GM12891 (cell line): ENCODE data around the gene SFXN1.

ENCODE experiments used
- POLR2A ChIP-seq: IDR thresholded peaks from 2 replicates; pipeline ENCODE4 v1.6.1; 2011; ENCODE audit warnings: low read depth, low read length, control low read depth
- POLR2AphosphoS5 ChIP-seq: IDR thresholded peaks from 2 replicates; pipeline ENCODE4 v1.6.1; 2011; ENCODE audit warnings: low read depth, low read length, control low read depth
- TAF1 ChIP-seq: IDR thresholded peaks from 2 replicates; pipeline ENCODE4 v1.6.1; 2011; ENCODE audit warnings: low read depth, low read length, control low read depth

DNA sequence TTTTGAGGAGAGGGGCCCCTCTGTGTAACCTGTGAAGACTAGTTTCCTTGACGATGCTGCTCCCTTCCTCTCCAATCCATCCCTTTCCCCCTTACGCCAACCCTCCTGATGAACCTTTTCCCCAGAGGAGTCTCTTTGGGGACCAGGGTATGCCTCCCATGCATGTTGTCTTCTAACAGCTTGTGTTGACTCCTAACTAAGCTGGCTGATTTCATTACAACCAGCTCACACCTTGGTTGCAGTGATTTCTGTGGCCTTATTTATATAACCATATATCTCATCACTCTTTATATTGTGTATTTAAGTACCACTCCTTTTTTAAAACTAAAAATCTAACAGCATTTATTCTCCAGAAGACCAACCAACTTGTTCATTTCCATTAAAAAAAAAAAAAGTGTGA is 42.5 kb downstream of the SFXN1 start:
- no peak for TF ChIP-seq POLR2AphosphoS5
- no peak for TF ChIP-seq POLR2A
- no peak for TF ChIP-seq TAF1
